H1 (cell line): ENCODE measurements around the gene TRIM14. TPM values are rescaled to one million over a fixed set of nuclear protein-coding genes. Genes with fewer than 3 reads are reported as not detected.

Experiments used
- CBX5 ChIP-seq: fragments of 300-800, 300-1000 bp; sonication (generic); IDR thresholded peaks from 2 replicates; pipeline ENCODE4 v1.7.1; 2016; ENCODE audit warnings: antibody characterized with exemption, low read length, low read depth
- HDAC2 ChIP-seq, 2 experiments: fragments of 300-600 bp in 1 of 2; sonication (generic) in 1 of 2; IDR thresholded peaks; 2 replicates each; pipeline ENCODE4 v1.6.1; 2011 to 2012; ENCODE audit warnings: low read depth in 2 of 2, low read length in 2 of 2, mild to moderate bottlenecking in 2 of 2, moderate library complexity in 2 of 2, borderline replicate concordance in 1 of 2, inconsistent platforms in 1 of 2
- SP4 ChIP-seq: IDR thresholded peaks from 2 replicates; pipeline ENCODE4 v1.6.1; 2012; ENCODE audit warnings: low read length, inconsistent platforms
- SRF ChIP-seq: IDR thresholded peaks from 2 replicates; pipeline ENCODE4 v1.6.1; 2011; ENCODE audit warnings: mild to moderate bottlenecking, low read depth, low read length, moderate library complexity
- TEAD4 ChIP-seq: IDR thresholded peaks from 2 replicates; pipeline ENCODE4 v1.6.1; 2012; ENCODE audit warnings: low read depth, low read length, inconsistent platforms, mixed read lengths
- polyA plus RNA-seq, 7 experiments: library from polyadenylated mRNA; depleted of rRNA in 3 of 7; stranded (reverse) in 5 of 7; unstranded in 2 of 7; fragments of >200 nt in 5 of 7; fragments of 200-250 nt in 2 of 7; gene quantifications; 1 replicate in 5 of 7; 2 replicates in 1 of 7; 4 replicates in 1 of 7; pipeline versions ENCODE4 v1.2.1 to v1.2.3, GENCODE V29; 2011 to 2013; ENCODE audit warnings: missing spikeins in 2 of 7, mixed read lengths in 2 of 7
- total RNA-seq: library from RNA; stranded (reverse); fragmentation: NEBNext Ultra II Directional; extraction: Animal tissue kit (Norgen Biotek cat#: 25700); gene quantifications from 2 replicates; pipeline ENCODE4 v1.2.1, GENCODE V29; 2021

The TRIM14 gene
- total and polyA plus RNA-seq, 2 of the 8 experiments (the other 6 are each of a cell fraction or from before 2014, with no cell fraction given), result 9.2 to 19.4 TPM

- TF ChIP-seq HDAC2 (IDR thresholded peaks at IDR 0.05; ENCODE audit: borderline replicate concordance in 1 of 2, low read depth in 2 of 2, low read length in 2 of 2), result no peak
- TF ChIP-seq SRF, result no peak
- TF ChIP-seq CBX5, result no peak
- TF ChIP-seq TEAD4, result no peak
- TF ChIP-seq SP4, result no peak
Observed at GRCh38 chr9:98142182-98142907, 23.3 kb upstream of the TRIM14 start (continued).
